Activated CD4-positive, alpha-beta T cell treated with anti-CD3 and anti-CD28 coated beads, Interleukin-2, amount 50 U/mL, for 48 hours (primary cell): ENCODE results near the gene ZNF773.
A peak's percentile ranks its signal among the peaks of the same experiment; 100 is the strongest.
"Not testable (repeated sequence)": the region's sequence is repeated elsewhere in the genome, so short reads cannot be mapped to it uniquely, and the experiment has no call there.

Source experiments
- DNase-seq, 2 experiments: peaks; one replicate each; pipeline ENCODE4 v3.0.0-alpha.2; 2020

ZNF773 gene

GRCh38 chr19:57499680-57500395, at the start of gene ZNF773:
Gene ZNF773, plus strand, starts transcription at chr19:57499938. Its CDS starts 143 bp downstream, at chr19:57500081.
- peak; percentile 96 to 97 for DNase-seq

- no peak for DNase-seq
These were observed 47.4 kb upstream of the ZNF773 start for GRCh38 chr19:57452307-57452706.

- peak in 1 of 2 experiments; percentile 27 for DNase-seq
These were observed 33.9 kb upstream of the ZNF773 start for GRCh38 chr19:57465680-57466381.

GRCh38 chr19:57466489-57466888, 33.2 kb upstream of the ZNF773 start:
- no peak for DNase-seq

GRCh38 chr19:57473646-57474045, 26.1 kb upstream of the ZNF773 start:
- DNase-seq = no peak

- peak; percentile 87 to 91 for DNase-seq
These were observed 22.3 kb upstream of the ZNF773 start, which contains the start of gene ZNF772 for GRCh38 chr19:57477191-57478008. Gene ZNF772, minus strand, starts transcription at chr19:57477566. Its CDS starts 257 bp downstream, at chr19:57477309.

- DNase-seq = peak; percentile 93 to 95
These were observed 12.1 kb upstream of the ZNF773 start, which contains the start of gene ZNF419 for GRCh38 chr19:57487477-57488298. Gene ZNF419, plus strand, starts transcription at chr19:57487750. Its CDS starts 201 bp downstream, at chr19:57487951.

- DNase-seq = not testable (repeated sequence)
These were observed 11.5 kb upstream of the ZNF773 start for GRCh38 chr19:57488299-57488644.

- DNase-seq = not testable (repeated sequence)
These were observed 432 bp upstream of the ZNF773 start for GRCh38 chr19:57499332-57499679.

GRCh38 chr19:57500400-57500799, 662 bp downstream of the ZNF773 start:
- not testable (repeated sequence) for DNase-seq

GRCh38 chr19:57506163-57506562, 6.4 kb downstream of the ZNF773 start:
- DNase-seq = no peak

GRCh38 chr19:57511484-57511883, 11.7 kb downstream of the ZNF773 start:
- DNase-seq = no peak

GRCh38 chr19:57512845-57513244, 13.1 kb downstream of the ZNF773 start:
- DNase-seq = peak in 1 of 2 experiments; percentile 9

- no peak for DNase-seq
These were observed 15.5 kb downstream of the ZNF773 start for GRCh38 chr19:57515255-57515654.

- DNase-seq = not testable (repeated sequence)
These were observed 18.3 kb downstream of the ZNF773 start for GRCh38 chr19:57518021-57518420.

- DNase-seq = peak; percentile 87 to 89
These were observed 27.6 kb downstream of the ZNF773 start, which contains the start of gene ZNF549 for GRCh38 chr19:57527136-57527881. Gene ZNF549, plus strand, starts transcription at chr19:57527356. Its CDS starts 218 bp downstream, at chr19:57527574.

GRCh38 chr19:57537953-57538547, 38.3 kb downstream of the ZNF773 start:
- DNase-seq = no peak

- no peak for DNase-seq
These were observed 46.8 kb downstream of the ZNF773 start for GRCh38 chr19:57546513-57546912.

- no peak for DNase-seq
These were observed 52.7 kb downstream of the ZNF773 start for GRCh38 chr19:57552432-57552831.

GRCh38 chr19:57557659-57558058, 57.9 kb downstream of the ZNF773 start:
- DNase-seq = no peak
